ENCODE results near the gene GPC6. TPM values are rescaled to one million over a fixed set of nuclear protein-coding genes. Genes with fewer than 3 reads are reported as not detected.

Gene GPC6
- total RNA-seq, 1 donor from 2014 or later: 5.5 TPM

DNA sequence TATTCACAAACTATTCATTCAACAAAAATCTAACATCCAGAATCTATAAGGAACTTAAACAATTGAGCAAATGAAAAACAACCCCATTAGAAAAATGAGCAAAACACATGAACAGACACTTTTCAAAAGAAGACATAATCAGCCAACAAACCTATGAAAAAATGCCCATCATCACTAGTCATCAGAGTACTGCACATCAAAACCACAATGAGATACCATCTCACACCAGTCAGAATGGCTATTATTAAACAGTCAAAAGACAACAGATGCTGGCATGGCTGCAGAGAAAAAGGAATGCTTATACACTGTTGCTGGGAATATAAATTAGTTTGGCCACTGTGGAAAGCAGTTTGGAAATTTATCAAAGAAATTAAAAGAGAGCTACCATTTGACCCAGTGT, 487.6 kb downstream of the GPC6 start:
- Histone ChIP-seq H3K4me3 (ENCODE audit: low read depth, low read length) (no peak overlapping the region), H3K36me3 (ENCODE audit: control insufficient read depth, insufficient read depth, low read length) (no peaks in the 10 kb centered on the region), H3K27me3 (ENCODE audit: control insufficient read depth, insufficient read depth, low read length) (no peaks in the 10 kb centered on the region)
- DNase-seq (ENCODE audit: low read depth): no peak
- no peak for TF ChIP-seq CTCF (IDR thresholded peaks at IDR 0.05; ENCODE audit: insufficient read depth, low read length, severe bottlenecking)
- FAIRE-seq: no peak

- Histone ChIP-seq H3K36me3 (ENCODE audit: control insufficient read depth, insufficient read depth, low read length) (no peaks in the 10 kb centered on the region), H3K27me3 (ENCODE audit: control insufficient read depth, insufficient read depth, low read length) (no peaks in the 10 kb centered on the region), H3K4me3 (ENCODE audit: low read depth, low read length) (no peak overlapping the region)
- no peak for TF ChIP-seq CTCF (IDR thresholded peaks at IDR 0.05; ENCODE audit: insufficient read depth, low read length, severe bottlenecking)
- DNase-seq (ENCODE audit: low read depth): no peak
- FAIRE-seq: no peak
Observed at GRCh38 chr13:93715866-93716265, 489.3 kb downstream of the GPC6 start.

GRCh38 chr13:93716623-93717022, 490.0 kb downstream of the GPC6 start:
- no peak for FAIRE-seq
- no peak overlapping the region for H3K4me3 ChIP-seq (ENCODE audit: low read depth, low read length)
- no peaks in the 10 kb centered on the region for H3K27me3 ChIP-seq (ENCODE audit: control insufficient read depth, insufficient read depth, low read length)
- DNase-seq (ENCODE audit: low read depth): no peak
- TF ChIP-seq CTCF (IDR thresholded peaks at IDR 0.05; ENCODE audit: insufficient read depth, low read length, severe bottlenecking): no peak
- no peaks in the 10 kb centered on the region for H3K36me3 ChIP-seq (ENCODE audit: control insufficient read depth, insufficient read depth, low read length)

DNA sequence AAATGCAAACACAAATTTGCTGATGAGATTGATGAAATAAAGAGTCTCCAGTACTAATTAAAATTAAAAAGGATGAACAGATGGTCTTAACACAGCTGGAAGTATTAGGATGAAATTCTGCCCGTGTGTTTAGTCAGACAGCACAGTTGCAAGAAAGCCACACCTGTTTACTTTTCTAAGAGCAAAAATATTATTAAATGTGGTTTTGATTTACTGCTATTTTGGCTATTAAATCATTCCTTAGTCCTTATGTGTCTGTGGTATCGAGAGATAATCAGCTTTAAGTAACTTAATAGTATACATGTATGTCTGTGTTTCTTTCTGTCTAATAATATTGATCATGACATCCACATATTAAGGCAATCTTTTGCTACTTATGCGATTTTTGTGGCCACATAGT, 494.9 kb downstream of the GPC6 start:
- DNase-seq (ENCODE audit: low read depth) (no peak), FAIRE-seq (no peak)
- no peak for TF ChIP-seq CTCF (IDR thresholded peaks at IDR 0.05; ENCODE audit: insufficient read depth, low read length, severe bottlenecking)
- H3K27me3 ChIP-seq (ENCODE audit: control insufficient read depth, insufficient read depth, low read length): no peaks in the 10 kb centered on the region
- no peak overlapping the region for H3K4me3 ChIP-seq (ENCODE audit: low read depth, low read length)
- no peaks in the 10 kb centered on the region for H3K36me3 ChIP-seq (ENCODE audit: control insufficient read depth, insufficient read depth, low read length)

DNA sequence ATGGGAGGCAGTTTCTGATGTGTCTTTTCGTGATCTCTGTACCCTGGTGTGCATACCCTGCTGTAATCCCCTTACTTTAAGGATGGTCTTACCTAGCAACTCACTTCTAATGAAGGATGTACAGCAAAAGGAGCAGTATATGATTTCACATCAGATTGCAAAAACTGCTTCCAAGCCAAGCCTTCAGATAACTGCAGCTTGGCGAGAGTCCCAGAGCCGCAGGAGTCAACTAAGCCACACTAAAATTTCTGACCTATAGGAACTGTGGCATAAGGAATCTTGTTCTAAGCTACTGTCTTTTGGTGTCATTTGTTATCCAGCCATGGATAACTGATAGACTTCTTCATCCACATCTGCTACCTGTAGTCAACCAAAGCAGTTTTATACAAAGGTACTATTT, 496.7 kb downstream of the GPC6 start:
- TF ChIP-seq CTCF (IDR thresholded peaks at IDR 0.05; ENCODE audit: insufficient read depth, low read length, severe bottlenecking): no peak
- H3K36me3 ChIP-seq (ENCODE audit: control insufficient read depth, insufficient read depth, low read length): no peaks in the 10 kb centered on the region
- FAIRE-seq (no peak), DNase-seq (ENCODE audit: low read depth) (no peak)
- no peak overlapping the region for H3K4me3 ChIP-seq (ENCODE audit: low read depth, low read length)
- no peaks in the 10 kb centered on the region for H3K27me3 ChIP-seq (ENCODE audit: control insufficient read depth, insufficient read depth, low read length)

- H3K36me3 ChIP-seq (ENCODE audit: control insufficient read depth, insufficient read depth, low read length): no peaks in the 10 kb centered on the region
- DNase-seq (ENCODE audit: low read depth) (no peak), FAIRE-seq (no peak)
- H3K27me3 ChIP-seq (ENCODE audit: control insufficient read depth, insufficient read depth, low read length): no peaks in the 10 kb centered on the region
- no peak for TF ChIP-seq CTCF (IDR thresholded peaks at IDR 0.05; ENCODE audit: insufficient read depth, low read length, severe bottlenecking)
- no peak overlapping the region for H3K4me3 ChIP-seq (ENCODE audit: low read depth, low read length)
Observed at GRCh38 chr13:93724187-93724586, 497.6 kb downstream of the GPC6 start.
